ENCODE data around the gene PPDPF. TPM values are rescaled to one million over a fixed set of nuclear protein-coding genes. Genes with fewer than 3 reads are reported as not detected.

The PPDPF gene
- total RNA-seq, 1 experiment from 2014 or later = 634 TPM

GRCh38 chr20:63547725-63548480 lies 27.3 kb downstream of the PPDPF start, which contains the start of gene SRMS:
SRMS (minus strand) TSS chr20:63547749; CDS start chr20:63547463, 286 bp downstream.
- Mint-ChIP-seq H3K4me1 (ENCODE audit: low read depth, unreplicated experiment) (peaks cover 22% of the 10 kb centered on the region), H3K9me3 (ENCODE audit: unreplicated experiment) (no peaks in the 10 kb centered on the region), H3K27ac (ENCODE audit: unreplicated experiment) (no peak within 1 kb of the TSS), H3K27me3 (ENCODE audit: insufficient read depth, unreplicated experiment) (no peaks in the 10 kb centered on the region), H3K4me3 (ENCODE audit: unreplicated experiment) (no peak within 1 kb of the TSS), H3K36me3 (ENCODE audit: insufficient read depth, unreplicated experiment) (no peaks in the 10 kb centered on the region)
- CTCF ChIA-PET = interaction anchor here (1.8 kb wide), 1 partner anchor 10 kb away, joined by 6 read pairs; no protein-coding TSS in a partner anchor
- TF ChIP-seq CTCF (IDR thresholded peaks at IDR 0.05; ENCODE audit: insufficient read depth in 1 of 2, low read depth in 1 of 2, low read length in 1 of 2, severe bottlenecking in 1 of 2, unreplicated experiment in 1 of 2) = no peak
- Histone ChIP-seq H3K4me1 (peaks cover 28% of the 10 kb centered on the region), H3K4me3 (ENCODE audit: low read depth, low read length) (no peak within 1 kb of the TSS), H3K9me3 (peaks cover under 1% of the 10 kb centered on the region), H3K27me3 (replicated peaks; ENCODE audit: control insufficient read depth, insufficient read depth, low read length) (no peaks in the 10 kb centered on the region), H3K36me3 (ENCODE audit: control insufficient read depth, insufficient read depth, low read length) (no peaks in the 10 kb centered on the region)
- BruUV-seq (replicated peaks) = no TSS peak
- no peak for DNase-seq
- intact Hi-C loops (cut with micrococcal nuclease; ENCODE audit: unreplicated experiment) = no loop called here
- POLR2A ChIA-PET = no interaction called here

GRCh38 chr20:63548542-63548941 lies 28.0 kb downstream of the PPDPF start:
- no peak overlapping the region for H3K4me3 Mint-ChIP-seq (ENCODE audit: unreplicated experiment)
- H3K9me3 ChIP-seq = peaks cover 4% of the 10 kb centered on the region
- no peaks in the 10 kb centered on the region for H3K9me3 Mint-ChIP-seq (ENCODE audit: unreplicated experiment)
- DNase-seq = no peak
- H3K4me3 ChIP-seq (ENCODE audit: low read depth, low read length) = no peak overlapping the region
- intact Hi-C loops (cut with micrococcal nuclease; ENCODE audit: unreplicated experiment) = no loop called here
- H3K27ac Mint-ChIP-seq (ENCODE audit: unreplicated experiment) = no peak overlapping the region
- no peaks in the 10 kb centered on the region for H3K36me3 Mint-ChIP-seq (ENCODE audit: insufficient read depth, unreplicated experiment)
- no peaks in the 10 kb centered on the region for H3K27me3 Mint-ChIP-seq (ENCODE audit: insufficient read depth, unreplicated experiment)
- POLR2A ChIA-PET = no interaction called here
- BruUV-seq (replicated peaks) = no TSS peak
- no peaks in the 10 kb centered on the region for H3K27me3 ChIP-seq (replicated peaks; ENCODE audit: control insufficient read depth, insufficient read depth, low read length)
- no peak for TF ChIP-seq CTCF (IDR thresholded peaks at IDR 0.05; ENCODE audit: insufficient read depth in 1 of 2, low read depth in 1 of 2, low read length in 1 of 2, severe bottlenecking in 1 of 2, unreplicated experiment in 1 of 2)
- peaks cover 19% of the 10 kb centered on the region for H3K4me1 Mint-ChIP-seq (ENCODE audit: low read depth, unreplicated experiment)
- peaks cover 28% of the 10 kb centered on the region for H3K4me1 ChIP-seq
- CTCF ChIA-PET = no interaction called here
- no peaks in the 10 kb centered on the region for H3K36me3 ChIP-seq (ENCODE audit: control insufficient read depth, insufficient read depth, low read length)

GRCh38 chr20:63549019-63549418 lies 28.5 kb downstream of the PPDPF start:
- Mint-ChIP-seq H3K36me3 (ENCODE audit: insufficient read depth, unreplicated experiment) (no peaks in the 10 kb centered on the region), H3K9me3 (ENCODE audit: unreplicated experiment) (no peaks in the 10 kb centered on the region), H3K27ac (ENCODE audit: unreplicated experiment) (no peak overlapping the region), H3K4me1 (ENCODE audit: low read depth, unreplicated experiment) (peaks cover 15% of the 10 kb centered on the region), H3K27me3 (ENCODE audit: insufficient read depth, unreplicated experiment) (no peaks in the 10 kb centered on the region), H3K4me3 (ENCODE audit: unreplicated experiment) (no peak overlapping the region)
- intact Hi-C loops (cut with micrococcal nuclease; ENCODE audit: unreplicated experiment) = no loop called here
- no peak overlapping the region for H3K4me3 ChIP-seq (ENCODE audit: low read depth, low read length)
- DNase-seq = no peak
- peaks cover 4% of the 10 kb centered on the region for H3K9me3 ChIP-seq
- no peak for TF ChIP-seq CTCF (IDR thresholded peaks at IDR 0.05; ENCODE audit: insufficient read depth in 1 of 2, low read depth in 1 of 2, low read length in 1 of 2, severe bottlenecking in 1 of 2, unreplicated experiment in 1 of 2)
- no peaks in the 10 kb centered on the region for H3K27me3 ChIP-seq (replicated peaks; ENCODE audit: control insufficient read depth, insufficient read depth, low read length)
- POLR2A ChIA-PET = no interaction called here
- CTCF ChIA-PET = interaction anchor here (1.1 kb wide), 1 partner anchor 11 kb away, joined by 4 read pairs; no protein-coding TSS in a partner anchor
- H3K36me3 ChIP-seq (ENCODE audit: control insufficient read depth, insufficient read depth, low read length) = no peaks in the 10 kb centered on the region
- peaks cover 23% of the 10 kb centered on the region for H3K4me1 ChIP-seq
- BruUV-seq (replicated peaks) = no TSS peak
